Stimulated activated CD4-positive, alpha-beta T cell treated with anti-CD3 and anti-CD28 coated beads, Interleukin-2, amount 100 ng/mL, for 48 hours (primary cell): ENCODE data around the gene ZMAT5.

Source experiments
- DNase-seq, 2 donors: peaks; one replicate each; pipeline ENCODE4 v3.0.0-alpha.2; 2020

The ZMAT5 gene

DNA sequence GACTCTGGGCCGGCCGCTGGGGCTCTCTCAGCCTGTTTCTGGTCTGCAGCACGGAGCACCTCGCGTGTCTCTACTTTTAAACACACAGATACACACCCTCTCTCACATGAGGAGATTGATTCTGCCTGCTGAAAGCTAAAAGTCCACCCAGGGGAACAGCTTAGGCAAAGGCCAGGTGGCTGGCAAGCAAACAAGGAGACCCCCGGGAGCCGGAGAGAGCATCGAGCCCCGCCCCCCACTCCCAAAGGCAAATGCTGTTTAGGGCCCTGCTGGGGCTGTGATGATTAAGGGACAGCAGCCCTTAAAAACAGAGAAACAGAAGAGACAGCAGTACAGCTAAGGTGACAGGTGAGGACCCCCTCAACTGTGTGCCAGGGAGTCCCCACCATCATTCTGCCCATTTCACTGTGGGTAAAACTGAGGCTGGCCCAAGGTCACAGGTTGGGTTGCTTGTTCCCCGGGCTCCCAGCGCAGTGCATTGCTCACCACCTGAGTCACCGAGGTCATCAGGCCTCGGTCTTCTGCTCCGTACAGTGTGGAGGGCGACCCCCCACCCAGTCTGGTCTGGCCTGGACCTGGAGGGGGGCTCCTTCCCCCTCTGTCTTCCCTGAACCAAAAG is 40.2 kb downstream of the ZMAT5 start:
- DNase-seq, result no peak

DNA sequence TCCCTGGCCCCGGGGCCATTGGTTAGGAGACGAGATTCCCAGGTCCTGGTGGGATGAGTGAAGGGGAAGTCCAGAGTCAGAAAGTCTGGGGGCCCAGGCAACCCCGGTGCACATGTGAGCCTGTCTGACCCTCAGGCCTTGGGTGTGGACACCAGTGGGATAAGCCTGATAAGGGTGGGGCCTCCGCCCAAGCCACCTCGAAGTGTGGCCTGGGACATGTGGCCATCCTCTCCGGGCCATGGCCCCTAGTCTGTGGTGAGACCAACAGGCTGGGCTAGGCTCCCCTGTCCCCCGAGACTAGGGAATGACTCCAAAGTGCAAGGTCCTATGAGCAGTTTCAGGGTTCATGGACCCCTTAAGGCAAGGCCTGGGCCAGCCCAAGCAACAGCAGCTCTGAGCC is 40.7 kb downstream of the ZMAT5 start:
- no peak for DNase-seq

DNA sequence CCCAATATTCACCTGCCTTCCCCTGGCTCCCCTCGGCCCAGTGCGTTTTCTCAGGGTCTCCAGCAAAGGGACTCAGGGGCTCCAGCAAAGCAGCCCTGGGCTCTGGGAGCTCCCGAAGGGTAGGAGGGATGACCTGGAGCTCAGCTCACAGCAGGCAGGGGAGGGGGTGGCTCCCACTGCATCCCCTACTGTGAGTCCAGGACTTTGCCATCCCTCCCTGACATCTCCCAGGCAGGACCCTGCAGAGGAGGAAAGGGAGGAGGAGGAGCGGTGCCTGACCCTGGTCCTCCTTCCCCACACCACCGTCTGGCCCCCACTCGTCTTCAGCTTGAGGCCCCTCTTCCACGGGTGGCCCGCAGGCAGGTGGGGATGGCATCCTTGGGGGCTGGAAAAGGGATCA is 42.0 kb downstream of the ZMAT5 start:
- DNase-seq, result no peak

DNA sequence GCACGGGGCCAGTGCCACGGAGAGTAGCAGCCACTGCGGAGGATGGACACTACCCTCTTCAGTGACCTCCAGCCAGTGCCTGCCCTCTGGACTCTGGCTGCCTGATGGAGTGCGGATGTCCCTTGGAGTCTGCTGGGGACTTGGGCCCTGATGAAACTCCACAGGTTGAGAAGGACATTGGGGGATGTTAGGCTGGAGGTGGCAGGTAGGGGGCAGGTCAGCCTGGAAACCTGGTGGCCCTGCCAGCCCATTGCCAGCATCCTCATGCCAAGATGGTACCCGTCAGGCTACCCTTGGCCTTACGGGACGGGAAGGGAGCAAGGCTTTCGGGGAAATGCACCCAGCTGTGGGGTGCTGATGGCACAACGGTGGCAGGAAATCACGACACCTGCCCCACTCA is 43.0 kb downstream of the ZMAT5 start:
- DNase-seq, result no peak

DNA sequence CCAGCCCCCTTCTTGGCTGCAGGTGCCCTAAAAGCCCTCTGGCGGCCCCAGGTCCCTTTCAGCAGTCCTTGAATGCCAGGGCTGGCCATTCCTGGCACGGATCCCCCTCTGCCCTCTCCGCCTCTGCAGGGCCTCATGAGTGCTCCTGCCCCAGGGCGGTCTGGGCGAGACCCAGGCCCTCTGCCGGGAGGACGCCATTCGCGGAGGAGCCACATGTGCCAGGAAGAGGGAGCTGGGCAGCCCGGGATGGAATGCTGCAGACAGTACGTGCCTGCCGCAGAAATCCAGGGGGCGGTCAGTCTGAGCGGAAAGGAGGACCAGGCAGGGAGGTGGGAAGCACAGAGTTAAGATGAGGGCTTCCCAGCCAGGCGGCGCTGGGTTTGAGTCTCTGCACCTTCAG is 44.2 kb downstream of the ZMAT5 start:
- DNase-seq, result no peak

DNA sequence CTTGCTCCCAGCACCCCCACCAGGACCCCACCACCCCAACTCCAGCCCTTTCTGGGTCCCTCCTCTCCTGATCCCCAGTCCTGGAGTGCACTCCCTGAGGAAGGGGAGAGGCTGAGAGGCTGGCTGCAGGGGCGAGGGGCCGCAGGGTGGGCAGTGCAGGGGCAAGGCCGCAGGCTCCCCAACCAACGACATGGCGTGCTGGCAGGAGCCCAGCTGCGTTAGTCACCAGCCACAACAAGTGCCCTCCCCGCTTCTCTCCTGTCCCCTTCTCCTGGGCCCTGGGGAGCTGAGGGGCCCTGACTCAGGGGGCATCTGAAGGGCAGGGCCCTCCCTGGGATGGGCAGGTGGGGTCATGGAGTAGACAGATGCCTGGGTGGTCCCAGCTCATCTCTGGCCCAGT is 44.7 kb downstream of the ZMAT5 start:
- no peak for DNase-seq

DNA sequence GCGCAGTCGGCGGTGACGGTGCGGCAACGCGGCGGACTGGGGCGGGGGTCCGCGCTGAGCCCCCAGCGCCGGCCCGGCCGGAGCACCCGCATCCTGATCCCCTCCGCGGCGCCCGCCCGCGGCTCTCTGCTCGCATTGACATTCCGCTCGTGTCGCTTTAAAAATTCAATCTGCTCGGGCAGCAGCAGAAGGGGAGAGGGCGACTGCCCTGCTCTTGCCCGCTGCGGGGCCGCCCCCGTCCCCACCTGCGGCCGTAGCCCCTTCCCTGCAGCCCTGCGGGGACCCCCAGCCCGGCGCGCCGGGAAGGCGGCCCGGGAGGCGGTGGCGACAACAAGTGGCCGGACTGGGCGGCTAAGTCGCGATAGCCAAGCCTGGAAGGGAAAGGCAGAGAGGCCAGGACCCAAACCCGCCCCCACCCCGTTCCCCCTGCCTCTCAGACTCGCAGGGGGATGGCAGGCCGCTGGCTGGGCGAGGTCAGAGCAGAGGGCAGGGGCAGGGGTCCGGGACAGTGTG is 45.9 kb downstream of the ZMAT5 start:
- DNase-seq, result no peak

DNA sequence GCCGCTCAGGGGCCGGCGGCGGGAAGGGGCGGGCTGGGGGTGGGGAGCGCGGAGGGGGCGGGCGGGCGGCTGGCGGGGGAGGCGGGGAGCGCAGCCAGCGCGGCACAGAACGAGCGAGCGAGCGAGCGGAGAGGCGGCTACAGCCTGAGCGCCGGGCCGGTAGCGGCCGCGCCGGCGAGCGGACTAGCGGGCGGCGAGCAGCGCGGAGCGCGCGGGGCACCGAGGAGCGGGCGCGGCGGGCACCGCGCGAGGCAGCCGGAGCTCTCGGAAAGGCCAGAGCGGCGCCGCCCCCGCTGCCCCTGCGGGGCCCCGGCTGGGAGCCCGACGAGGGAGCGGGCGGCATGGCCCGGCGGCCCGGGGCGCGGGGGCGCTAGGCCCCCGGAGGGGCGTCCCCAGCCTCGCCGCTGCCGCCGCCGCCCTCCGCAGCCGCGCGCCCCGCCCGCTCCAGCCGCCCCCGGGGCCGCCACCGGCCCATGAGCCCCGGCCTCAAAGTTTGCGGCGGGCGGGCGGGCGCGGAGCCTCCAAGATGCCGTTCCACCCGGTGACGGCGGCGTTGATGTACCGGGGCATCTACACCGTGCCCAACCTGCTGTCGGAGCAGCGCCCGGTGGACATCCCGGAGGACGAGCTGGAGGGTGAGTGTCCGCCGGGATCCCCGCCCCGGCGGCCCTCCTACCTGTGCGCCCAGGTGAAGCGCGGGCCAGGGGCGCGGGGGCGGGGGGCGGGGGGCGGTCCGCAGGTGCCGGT is 46.7 kb downstream of the ZMAT5 start, which contains the start of gene CABP7:
CABP7 (plus strand) TSS at position 105 of the 747 bp plus-strand sequence; CDS start at position 527, 422 bp downstream.
- no peak for DNase-seq

DNA sequence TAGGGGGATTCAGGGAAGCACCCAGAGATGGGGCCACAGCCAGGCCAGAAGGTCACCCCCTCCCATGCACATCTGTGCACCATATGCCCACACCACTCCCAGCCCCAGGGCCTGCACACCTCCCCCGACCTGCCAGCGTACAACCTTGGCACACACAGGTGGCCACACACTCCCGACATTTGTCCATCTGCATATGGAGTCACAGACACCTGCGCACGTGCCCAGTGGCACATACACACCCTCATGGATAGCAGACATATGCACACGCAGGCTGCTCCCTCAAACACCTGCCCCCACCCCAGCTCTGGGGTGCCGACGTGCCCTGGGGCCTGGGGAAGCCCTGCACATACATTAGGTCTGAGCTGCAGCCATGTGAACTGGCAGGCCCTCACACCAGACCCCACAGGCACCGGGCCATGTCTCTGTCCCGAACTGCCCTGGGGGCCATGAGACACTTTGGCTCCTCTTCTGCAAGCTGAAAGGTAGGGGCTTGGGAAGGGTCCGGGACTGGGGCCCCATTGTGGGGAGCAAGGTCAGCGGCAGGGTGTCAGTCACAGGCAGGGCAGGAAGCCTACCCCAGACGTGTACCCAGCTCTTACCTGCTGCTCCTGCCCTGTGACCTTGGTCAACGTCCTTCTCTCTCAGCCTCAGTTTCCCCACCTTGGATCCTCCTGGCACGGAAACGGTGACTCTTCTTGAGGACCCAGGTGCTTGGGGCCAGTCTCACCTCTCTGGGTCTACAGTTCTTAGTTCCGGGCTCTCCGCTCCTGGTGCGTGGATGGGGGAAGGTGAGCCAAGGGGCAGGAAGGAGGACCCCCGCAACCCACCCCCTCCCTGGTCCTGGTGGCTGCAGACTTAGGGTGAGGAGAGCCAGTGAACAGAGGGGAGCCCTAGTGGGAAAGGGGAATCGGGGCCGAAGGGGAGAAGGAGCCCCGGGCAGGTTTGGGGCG is 47.6 kb downstream of the ZMAT5 start:
- DNase-seq, result no peak

DNA sequence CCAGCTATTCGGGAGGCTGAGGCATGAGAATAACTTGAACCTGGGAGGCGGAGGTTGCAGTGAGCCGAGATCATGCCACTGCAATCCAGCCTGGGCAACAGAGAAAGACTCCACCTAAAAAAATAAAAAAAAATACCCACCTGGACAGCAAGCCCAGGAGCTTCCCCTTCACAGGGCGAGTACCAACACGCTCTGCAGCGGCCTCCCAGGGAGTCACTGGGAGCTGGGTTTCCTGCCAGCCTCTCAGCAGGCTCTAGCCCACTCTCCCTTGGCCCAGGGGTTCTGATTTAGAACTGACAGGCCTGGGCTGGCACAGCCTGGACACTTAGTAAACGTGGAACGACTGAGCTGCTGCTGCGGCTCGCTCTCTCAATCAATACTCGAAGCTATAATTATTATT is 49.0 kb downstream of the ZMAT5 start:
- no peak for DNase-seq

DNA sequence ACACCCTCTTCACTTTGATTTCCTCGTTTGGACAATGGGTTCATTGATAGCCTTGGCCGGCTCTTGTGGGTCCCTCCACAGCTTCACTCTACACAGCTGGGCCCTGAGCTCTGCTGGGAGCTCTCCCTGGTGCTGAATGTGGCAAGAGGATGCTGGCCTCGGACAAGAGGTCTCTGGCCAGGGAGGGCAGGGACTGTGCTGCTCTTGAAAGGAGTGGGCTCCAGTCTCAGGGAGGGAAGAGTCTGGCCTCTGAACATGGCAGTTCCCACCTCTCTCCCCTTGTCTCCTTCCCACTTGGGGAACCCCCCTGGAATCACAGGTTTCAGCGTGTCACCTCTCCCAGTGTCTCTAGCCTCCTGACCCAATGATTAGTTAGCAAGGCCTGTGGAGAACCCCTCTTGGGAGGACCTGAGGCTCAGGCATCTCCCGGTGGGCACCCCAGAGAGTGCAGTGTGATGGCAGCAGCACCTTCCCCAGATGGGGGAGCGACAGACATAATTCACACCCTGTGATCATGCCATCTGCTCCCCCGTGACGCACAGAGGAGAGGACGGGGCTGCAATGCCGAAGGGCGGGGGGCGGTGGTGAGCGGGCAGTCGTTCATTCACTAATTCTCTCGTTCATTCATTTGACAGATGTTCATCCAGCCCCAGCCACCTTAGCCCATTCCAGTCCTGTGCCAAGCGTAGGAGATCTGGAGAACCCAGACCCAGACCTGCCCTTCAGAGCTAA is 49.8 kb downstream of the ZMAT5 start:
- no peak for DNase-seq

DNA sequence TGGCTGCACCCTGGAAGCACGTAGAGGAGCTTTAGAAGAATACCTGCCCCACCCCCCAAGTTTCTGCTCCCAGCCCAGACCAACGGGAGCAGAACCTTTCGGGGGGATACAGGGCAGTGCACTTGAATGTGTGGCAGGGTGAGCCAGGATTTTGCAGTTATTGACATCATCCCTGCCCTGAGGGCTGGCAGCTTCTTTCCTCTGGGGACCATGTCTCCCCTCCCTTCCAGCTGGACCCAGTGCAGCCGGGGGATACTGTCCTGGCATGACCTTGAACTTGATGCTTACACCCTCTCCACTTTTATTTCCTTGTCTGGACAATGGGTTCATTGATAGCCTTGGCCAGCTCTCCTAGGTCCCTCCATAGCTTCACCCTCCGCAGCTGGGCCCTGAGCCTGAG is 51.1 kb downstream of the ZMAT5 start:
- no peak for DNase-seq

DNA sequence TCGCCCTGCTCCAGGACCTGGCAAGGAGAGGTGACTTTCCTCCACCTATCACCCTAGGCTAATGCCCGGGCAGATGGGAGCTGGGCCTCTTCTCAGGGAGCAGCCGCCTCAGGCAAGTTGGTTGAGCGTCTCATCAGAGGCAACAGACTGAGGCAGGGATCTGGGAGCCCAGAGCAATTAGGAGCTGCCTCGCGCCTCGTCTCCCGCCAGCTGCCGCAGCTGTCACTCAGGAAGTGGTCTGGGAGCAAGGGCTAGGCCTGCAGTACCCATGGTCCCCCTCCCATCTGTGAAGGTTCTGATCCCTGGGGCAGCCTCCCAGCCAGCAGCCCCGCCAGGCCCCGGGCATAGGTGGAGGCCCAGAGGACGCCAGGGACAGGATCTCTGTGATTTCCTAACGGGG is 51.6 kb downstream of the ZMAT5 start:
- no peak for DNase-seq

DNA sequence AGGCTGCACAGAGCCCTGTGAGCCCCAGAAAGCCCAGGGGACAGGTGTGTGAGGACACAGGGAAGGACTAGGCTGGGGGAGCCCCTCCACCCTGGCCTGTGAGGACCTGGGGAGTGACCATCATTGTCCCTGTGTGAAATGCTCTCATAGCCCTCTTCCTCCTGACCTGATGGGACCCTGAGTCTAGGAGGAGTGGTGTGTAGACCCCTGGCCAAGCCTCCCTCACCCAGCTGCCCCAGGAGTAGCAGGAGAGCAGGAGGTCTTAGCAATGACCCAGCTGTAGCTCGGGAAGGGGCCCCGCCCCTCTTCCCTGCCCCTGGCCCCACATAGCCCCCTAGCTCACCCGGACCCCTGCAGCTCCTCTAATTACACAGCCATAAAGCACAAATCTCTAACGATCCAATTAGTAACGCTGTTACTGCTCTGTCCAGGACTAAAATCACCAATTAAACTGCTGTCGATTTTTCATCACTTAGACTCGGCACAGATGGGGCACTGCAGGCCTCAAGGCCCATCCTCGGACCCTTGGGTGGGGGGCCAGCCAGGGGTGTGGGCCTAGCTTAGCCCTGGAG is 53.6 kb downstream of the ZMAT5 start:
- DNase-seq, result no peak

DNA sequence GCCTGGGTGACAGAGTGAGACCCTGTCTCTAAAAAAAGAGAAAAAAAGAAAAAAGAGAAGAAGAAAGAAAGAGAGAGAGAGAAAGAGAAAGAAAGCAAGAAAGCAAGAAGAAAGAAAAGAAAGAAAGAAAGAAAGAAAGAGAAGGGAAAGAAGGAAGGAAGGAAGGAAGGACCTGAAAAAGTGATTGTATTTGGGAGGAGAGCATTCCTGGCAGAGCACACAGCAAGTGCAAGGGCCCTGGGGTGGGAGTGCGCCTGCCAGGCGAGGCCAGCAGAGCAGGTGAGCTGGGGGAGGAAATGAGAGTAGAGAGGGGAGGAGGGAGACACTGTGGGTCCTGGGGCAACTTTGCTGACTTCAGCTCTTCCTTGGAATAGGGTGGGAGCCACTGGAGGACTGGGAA is 54.7 kb downstream of the ZMAT5 start:
- no peak for DNase-seq

DNA sequence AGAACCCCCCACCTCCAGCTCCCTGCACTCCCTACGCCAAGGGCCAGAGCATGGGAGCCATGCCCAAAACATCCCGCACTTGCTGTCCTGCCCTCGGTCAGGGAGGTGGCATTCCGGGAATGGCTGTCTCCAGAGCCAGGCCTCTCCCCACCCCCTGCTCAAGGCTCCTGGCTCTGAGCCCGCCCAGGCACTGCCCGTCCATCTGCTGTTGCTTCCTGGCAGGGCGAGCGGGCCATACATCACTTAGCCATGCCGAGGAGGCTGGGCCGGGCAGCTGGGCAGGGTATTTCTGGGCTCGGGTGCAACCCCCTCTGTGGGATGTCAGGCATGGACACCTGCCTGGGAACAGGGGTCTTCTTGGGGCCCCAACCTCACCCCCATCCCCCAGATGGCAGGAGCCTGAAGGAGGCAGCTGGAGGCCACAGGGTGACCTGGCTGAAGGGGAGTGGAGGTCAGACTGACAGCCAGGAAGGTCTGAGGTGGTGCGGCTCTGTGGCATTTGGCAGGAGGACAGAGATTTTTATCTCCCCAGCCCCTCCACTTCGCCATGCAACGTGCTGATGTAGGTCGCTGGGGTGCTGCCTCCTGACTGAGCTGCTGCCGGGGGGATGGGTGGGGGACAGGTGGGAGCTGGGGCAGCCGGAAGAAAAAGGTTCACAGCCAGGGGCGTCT is 55.7 kb downstream of the ZMAT5 start:
- DNase-seq, result no peak

DNA sequence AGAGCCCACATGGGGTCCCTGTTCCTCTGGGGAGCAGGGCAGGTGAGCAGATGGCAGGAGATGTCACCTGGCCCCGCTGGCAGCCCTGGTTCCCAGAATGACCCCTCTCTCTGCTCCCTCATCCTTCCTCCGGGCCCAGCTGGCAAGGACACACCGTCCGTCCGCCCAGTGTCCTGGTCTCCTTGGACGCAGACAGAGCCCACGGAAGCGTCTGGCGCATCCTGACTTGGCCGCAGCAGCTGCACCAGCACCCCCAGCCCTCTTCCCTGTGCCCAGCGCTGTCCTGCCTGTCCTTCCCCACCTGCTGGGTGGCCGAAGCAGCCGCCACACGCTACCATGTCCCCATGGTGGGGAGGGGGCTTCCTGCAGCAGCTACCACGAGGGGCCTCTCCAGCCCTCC is 56.6 kb downstream of the ZMAT5 start:
- no peak for DNase-seq

DNA sequence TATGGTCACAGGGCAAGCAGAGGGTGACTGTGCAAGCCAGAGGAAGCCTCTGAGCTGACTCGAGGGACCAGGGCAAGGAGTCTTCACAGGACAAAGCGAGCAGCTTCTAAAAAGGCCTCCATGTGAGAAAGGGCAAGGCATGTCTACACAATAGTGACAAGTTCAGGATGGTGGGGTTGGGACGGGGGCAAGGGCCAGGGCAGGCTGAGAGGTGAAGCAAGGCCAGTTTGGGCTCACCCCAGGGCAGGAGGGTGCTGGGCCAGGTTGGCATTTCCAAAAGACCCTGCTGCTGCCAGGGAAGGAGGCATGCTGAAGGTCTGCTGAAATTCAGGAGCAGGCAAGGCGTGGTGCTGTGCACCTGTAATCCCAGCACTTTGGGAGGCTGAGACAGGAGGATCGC is 59.3 kb downstream of the ZMAT5 start:
- no peak for DNase-seq

DNA sequence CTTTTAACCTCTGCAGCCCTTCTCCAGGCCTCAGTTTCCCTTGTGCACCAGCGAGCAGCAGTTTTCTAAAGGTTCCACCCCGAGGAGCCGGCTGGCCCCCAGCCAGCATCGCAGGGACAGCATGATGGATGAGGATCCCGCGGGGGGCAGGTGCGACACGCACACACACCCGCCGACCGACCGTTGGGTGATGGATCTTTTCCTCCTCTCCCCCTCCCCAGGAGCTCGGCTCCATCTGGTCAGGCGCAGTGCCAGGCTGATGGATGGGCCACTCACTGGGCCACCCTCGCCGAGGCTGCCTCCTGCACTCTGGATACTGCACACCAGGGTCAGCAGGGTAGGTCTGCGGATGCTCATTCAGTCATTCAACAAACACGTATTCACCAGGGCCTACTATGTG is 59.8 kb downstream of the ZMAT5 start:
- no peak for DNase-seq

DNA sequence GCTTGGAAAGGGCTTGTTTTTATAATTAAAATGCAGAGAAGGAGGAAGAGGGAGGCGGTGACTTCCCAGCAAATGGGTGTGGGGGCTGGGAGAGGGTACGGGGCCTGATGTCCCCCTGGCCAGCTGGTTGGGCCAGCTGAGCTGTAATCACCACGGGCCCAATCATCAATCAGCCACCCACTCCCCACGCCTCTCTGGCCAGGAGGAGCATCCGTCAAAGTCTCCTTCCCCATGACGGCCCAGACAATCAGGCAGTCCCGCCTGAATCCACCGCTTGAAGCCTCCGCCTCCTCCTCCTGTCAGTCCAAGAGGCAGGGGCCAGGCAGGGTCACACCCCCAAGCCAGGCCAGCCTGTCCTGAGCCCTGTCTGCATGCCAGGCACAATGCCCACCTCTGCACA is 60.3 kb downstream of the ZMAT5 start:
- no peak for DNase-seq

DNA sequence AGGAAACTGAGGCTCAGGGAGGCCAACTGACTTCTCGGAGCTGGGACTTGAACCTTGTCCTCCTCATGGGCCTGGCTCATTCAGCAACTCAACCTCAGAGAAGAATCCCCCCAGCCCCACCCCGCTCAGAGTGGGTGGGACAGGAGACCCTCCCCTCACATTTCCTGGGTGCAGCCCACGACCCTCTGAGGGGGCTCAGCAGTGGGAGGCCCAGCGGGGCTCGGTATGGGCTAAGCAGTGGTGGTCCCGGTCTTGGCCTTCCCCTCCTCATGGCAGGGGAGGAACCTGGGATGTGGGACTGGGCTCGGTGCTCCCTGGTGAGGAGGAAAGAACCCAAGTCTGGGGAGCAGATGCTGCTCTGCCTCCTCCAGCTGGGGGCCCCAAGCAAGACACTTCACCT is 61.2 kb downstream of the ZMAT5 start:
- no peak for DNase-seq
